Measurements from ENCODE around the gene JUNB.

DNA sequence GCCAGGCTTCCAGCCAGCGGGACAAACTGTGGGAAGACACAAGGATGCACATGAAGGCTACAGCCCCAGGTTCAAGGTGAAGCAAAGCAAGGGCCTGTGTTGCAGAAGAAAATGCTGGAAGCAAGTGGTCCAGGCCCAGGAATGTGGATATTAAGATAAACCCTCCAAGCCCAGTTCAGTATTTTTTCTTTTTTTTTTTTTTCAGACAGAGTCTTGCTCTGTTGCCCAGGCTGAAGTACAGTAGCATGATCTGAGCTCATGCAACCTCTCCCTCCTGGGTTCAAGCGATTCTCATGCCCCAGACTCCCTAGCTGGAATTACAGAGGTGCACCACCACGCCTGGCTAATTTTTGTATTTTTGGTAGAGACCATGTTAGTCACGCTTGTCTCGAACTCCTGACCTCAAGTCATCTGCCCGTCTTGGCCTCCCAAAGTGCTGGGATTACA, 5.9 kb downstream of the JUNB start:
- TF ChIP-seq, protein P1, sequence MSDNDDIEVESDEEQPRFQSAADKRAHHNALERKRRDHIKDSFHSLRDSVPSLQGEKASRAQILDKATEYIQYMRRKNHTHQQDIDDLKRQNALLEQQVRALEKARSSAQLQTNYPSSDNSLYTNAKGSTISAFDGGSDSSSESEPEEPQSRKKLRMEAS (IDR thresholded peaks at IDR 0.05; ENCODE audit: low read depth, low read length), result no peak
- TF ChIP-seq POLR2A (IDR thresholded peaks at IDR 0.05; ENCODE audit: extremely low read depth, insufficient read length), result no peak
- TF ChIP-seq, protein P2, sequence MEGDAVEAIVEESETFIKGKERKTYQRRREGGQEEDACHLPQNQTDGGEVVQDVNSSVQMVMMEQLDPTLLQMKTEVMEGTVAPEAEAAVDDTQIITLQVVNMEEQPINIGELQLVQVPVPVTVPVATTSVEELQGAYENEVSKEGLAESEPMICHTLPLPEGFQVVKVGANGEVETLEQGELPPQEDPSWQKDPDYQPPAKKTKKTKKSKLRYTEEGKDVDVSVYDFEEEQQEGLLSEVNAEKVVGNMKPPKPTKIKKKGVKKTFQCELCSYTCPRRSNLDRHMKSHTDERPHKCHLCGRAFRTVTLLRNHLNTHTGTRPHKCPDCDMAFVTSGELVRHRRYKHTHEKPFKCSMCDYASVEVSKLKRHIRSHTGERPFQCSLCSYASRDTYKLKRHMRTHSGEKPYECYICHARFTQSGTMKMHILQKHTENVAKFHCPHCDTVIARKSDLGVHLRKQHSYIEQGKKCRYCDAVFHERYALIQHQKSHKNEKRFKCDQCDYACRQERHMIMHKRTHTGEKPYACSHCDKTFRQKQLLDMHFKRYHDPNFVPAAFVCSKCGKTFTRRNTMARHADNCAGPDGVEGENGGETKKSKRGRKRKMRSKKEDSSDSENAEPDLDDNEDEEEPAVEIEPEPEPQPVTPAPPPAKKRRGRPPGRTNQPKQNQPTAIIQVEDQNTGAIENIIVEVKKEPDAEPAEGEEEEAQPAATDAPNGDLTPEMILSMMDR (IDR thresholded peaks at IDR 0.05; ENCODE audit: low read depth, low read length), result no peak
